H9 (cell line): ENCODE data around the gene TSPAN3. TPM values are rescaled to one million over a fixed set of nuclear protein-coding genes. Genes with fewer than 3 reads are reported as not detected.

ENCODE experiments used
- DNase-seq: peaks from one replicate; pipeline ENCODE4 v3.0.0-alpha.2; 2017
- H2AFZ ChIP-seq: one replicate; pipeline ENCODE4 v1.6.1; 2013; ENCODE audit warnings: mild to moderate bottlenecking, low read length, control low read depth, moderate library complexity
- H2AK5ac ChIP-seq: 2 replicates; pipeline ENCODE4 v1.6.1; 2013; ENCODE audit warnings: low read length, control low read depth, mixed read lengths; ENCODE audit not compliant: insufficient read length
- H2BK120ac ChIP-seq: one replicate; pipeline ENCODE4 v1.6.1; 2013; ENCODE audit warnings: low read depth, mild to moderate bottlenecking, low read length, control low read depth, inconsistent platforms; ENCODE audit not compliant: poor library complexity, severe bottlenecking
- H2BK12ac ChIP-seq: 2 replicates; pipeline ENCODE4 v1.6.1; 2013; ENCODE audit warnings: low read length, control low read depth, mixed read lengths, low read depth; ENCODE audit not compliant: insufficient read length
- H2BK15ac ChIP-seq: 2 replicates; pipeline ENCODE4 v1.6.1; 2013; ENCODE audit warnings: low read depth, low read length, control low read depth
- H2BK20ac ChIP-seq: one replicate; pipeline ENCODE4 v1.6.1; 2013; ENCODE audit warnings: low read depth, mild to moderate bottlenecking, low read length, control low read depth, inconsistent platforms; ENCODE audit not compliant: poor library complexity, severe bottlenecking
- H2BK5ac ChIP-seq: 2 replicates; pipeline ENCODE4 v1.6.1; 2013; ENCODE audit warnings: low read length, control low read depth, mixed read lengths; ENCODE audit not compliant: insufficient read length
- H3K14ac ChIP-seq: 2 replicates; pipeline ENCODE4 v1.6.1; 2013; ENCODE audit warnings: low read length, control low read depth; ENCODE audit not compliant: insufficient read depth
- H3K18ac ChIP-seq: 2 replicates; pipeline ENCODE4 v1.6.1; 2013; ENCODE audit warnings: low read depth, mild to moderate bottlenecking, mixed read lengths, low read length, control low read depth; ENCODE audit not compliant: insufficient read length
- H3K23ac ChIP-seq: 2 replicates; pipeline ENCODE4 v1.6.1; 2013; ENCODE audit warnings: low read length, control low read depth, mixed read lengths, low read depth; ENCODE audit not compliant: insufficient read length
- H3K23me2 ChIP-seq: 2 replicates; pipeline ENCODE4 v1.6.1; 2013; ENCODE audit warnings: low read depth, mild to moderate bottlenecking, mixed read lengths, low read length, control low read depth; ENCODE audit not compliant: insufficient read length, poor library complexity, severe bottlenecking
- H3K27ac ChIP-seq: 2 replicates; pipeline ENCODE4 v1.5.1; 2013; ENCODE audit warnings: low read length, control low read depth, mixed read lengths, low read depth; ENCODE audit not compliant: insufficient read length
- H3K27me3 ChIP-seq: 2 replicates; pipeline ENCODE4 v1.6.1; 2013; ENCODE audit warnings: low read length, control low read depth, inconsistent platforms; ENCODE audit not compliant: insufficient read depth
- H3K4ac ChIP-seq: 2 replicates; pipeline ENCODE4 v1.6.1; 2013; ENCODE audit warnings: low read depth, mild to moderate bottlenecking, control low read depth, inconsistent platforms, low read length, moderate library complexity
- H3K4me1 ChIP-seq: 2 replicates; pipeline ENCODE4 v1.6.1; 2013; ENCODE audit warnings: low read length, control low read depth, inconsistent platforms; ENCODE audit not compliant: insufficient read depth
- H3K4me2 ChIP-seq: 2 replicates; pipeline ENCODE4 v1.6.1; 2013; ENCODE audit warnings: low read length, control low read depth, mixed read lengths; ENCODE audit not compliant: insufficient read length, insufficient read depth
- H3K56ac ChIP-seq: 2 replicates; pipeline ENCODE4 v1.6.1; 2013; ENCODE audit warnings: low read depth, mild to moderate bottlenecking, mixed read lengths, low read length, control low read depth; ENCODE audit not compliant: insufficient read length
- H3K79me1 ChIP-seq: 2 replicates; pipeline ENCODE4 v1.6.1; 2013; ENCODE audit warnings: low read depth, mild to moderate bottlenecking, moderate library complexity, low read length, control low read depth, inconsistent platforms; ENCODE audit not compliant: insufficient read depth, poor library complexity, severe bottlenecking
- H3K79me2 ChIP-seq: 2 replicates; pipeline ENCODE4 v1.6.1; 2013; ENCODE audit warnings: low read length, control low read depth, inconsistent platforms; ENCODE audit not compliant: insufficient read depth
- H3K9ac ChIP-seq: 2 replicates; pipeline ENCODE4 v1.6.1; 2013; ENCODE audit warnings: low read length, control low read depth, mixed read lengths; ENCODE audit not compliant: insufficient read length; ENCODE audit errors: extremely low read depth
- H3K9me3 ChIP-seq: one replicate; pipeline ENCODE4 v1.6.1; 2013; ENCODE audit warnings: low read depth, low read length, inconsistent platforms; ENCODE audit not compliant: control insufficient read depth
- H3T11ph ChIP-seq: one replicate; pipeline ENCODE4 v1.6.1; 2013; ENCODE audit warnings: mild to moderate bottlenecking, low read length, control low read depth, inconsistent platforms
- H4K20me1 ChIP-seq: one replicate; pipeline ENCODE4 v1.6.1; 2013; ENCODE audit not compliant: control insufficient read depth, insufficient read length, insufficient read depth
- H4K5ac ChIP-seq: 2 replicates; pipeline ENCODE4 v1.6.1; 2013; ENCODE audit warnings: low read depth, mild to moderate bottlenecking, mixed read lengths, low read length, control low read depth; ENCODE audit not compliant: insufficient read length
- H4K8ac ChIP-seq: replicated peaks from 2 replicates; pipeline ENCODE4 v1.6.1; 2013; ENCODE audit warnings: low read length, control low read depth, mixed read lengths, low read depth; ENCODE audit not compliant: insufficient read length
- H4K91ac ChIP-seq: 2 replicates; pipeline ENCODE4 v1.6.1; 2013; ENCODE audit warnings: low read depth, mild to moderate bottlenecking, moderate library complexity, mixed read lengths, low read length, control low read depth; ENCODE audit not compliant: insufficient read length
- H3K27ac Mint-ChIP-seq, 3 experiments: 2 replicates in 2 of 3; 3 replicates in 1 of 3; pipeline ENCODE4 v1.8.0; 2020 to 2021; ENCODE audit warnings: mixed read lengths in 3 of 3, mild to moderate bottlenecking in 1 of 3, moderate library complexity in 1 of 3
- H3K27me3 Mint-ChIP-seq: 2 replicates; pipeline ENCODE4 v1.8.0; 2021; ENCODE audit warnings: low read depth, mild to moderate bottlenecking, moderate library complexity, mixed read lengths
- H3K36me3 Mint-ChIP-seq, 3 experiments: 2 replicates in 2 of 3; 3 replicates in 1 of 3; pipeline ENCODE4 v1.8.0; 2020 to 2021; ENCODE audit warnings: low read depth in 3 of 3, mixed read lengths in 3 of 3; ENCODE audit not compliant: insufficient read depth in 1 of 3
- H3K4me1 Mint-ChIP-seq, 2 experiments: 2 replicates each; pipeline ENCODE4 v1.8.0; 2020; ENCODE audit warnings: mixed read lengths in 2 of 2
- H3K4me3 Mint-ChIP-seq, 2 experiments: 2 replicates in 1 of 2; 3 replicates in 1 of 2; pipeline ENCODE4 v1.8.0; 2020 to 2021; ENCODE audit warnings: mild to moderate bottlenecking in 2 of 2, mixed read lengths in 2 of 2, moderate library complexity in 1 of 2
- H3K9me3 Mint-ChIP-seq, 2 experiments: 2 replicates in 1 of 2; 3 replicates in 1 of 2; pipeline ENCODE4 v1.8.0; 2020; ENCODE audit warnings: mild to moderate bottlenecking in 2 of 2, mixed read lengths in 2 of 2, moderate library complexity in 1 of 2
- WGBS: extraction: QIAGEN DNeasy Blood & Tissue Kit; methylation state at CpG from one replicate; pipeline ENCODE4 v1.1.7; 2013; ENCODE audit warnings: missing lambda C conversion rate, low lambda C conversion rate, mixed read lengths; ENCODE audit not compliant: insufficient read length; ENCODE audit errors: extremely low coverage; 5-methylcytosine and 5-hydroxymethylcytosine counted together
- total RNA-seq: library from RNA; stranded (reverse); gene quantifications from 2 replicates; pipeline ENCODE4 v1.2.1, GENCODE V29; 2021
- TF ChIP-seq, protein P1 (sequence below): fragments of 200-600 bp; sonication (generic); conservative IDR thresholded peaks from 3 replicates; pipeline ENCODE4 v1.8.0; 2021; ENCODE audit warnings: antibody characterized with exemption, mild to moderate bottlenecking

TSPAN3 gene
- total RNA-seq, 1 experiment from 2014 or later = 117 TPM

DNA sequence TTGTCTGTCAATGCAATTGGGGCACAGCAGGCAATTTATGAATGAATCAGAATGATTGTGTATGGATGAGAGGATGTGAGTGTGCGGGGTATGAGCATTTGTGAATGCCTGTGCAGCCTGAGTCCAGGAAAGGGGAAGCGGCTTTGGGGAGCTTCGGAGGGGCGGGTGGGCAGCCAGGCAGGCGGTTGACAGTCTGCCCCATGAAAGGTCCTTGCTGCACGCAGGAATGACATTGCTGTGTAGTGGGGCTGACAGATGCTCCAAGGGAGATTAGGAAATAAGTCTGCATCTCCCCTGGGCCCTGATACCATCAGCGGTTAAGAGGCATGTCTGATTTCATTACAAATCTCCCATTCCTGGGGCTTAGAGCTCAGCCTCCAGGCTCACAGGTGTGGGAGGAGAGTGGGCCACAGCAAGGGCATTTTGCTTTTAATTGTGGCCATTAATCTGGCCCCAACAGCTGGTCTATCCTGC lies 26.4 kb upstream of the TSPAN3 start:
- H3K4me1 ChIP-seq = no peaks in the 10 kb centered on the region
- no peak overlapping the region for H3K4ac ChIP-seq
- H3K23ac ChIP-seq = no peak overlapping the region
- H3K79me1 ChIP-seq = no peaks in the 10 kb centered on the region
- no peak overlapping the region for H3K56ac ChIP-seq
- H3K18ac ChIP-seq = no peak overlapping the region
- no peak overlapping the region for H2AFZ ChIP-seq
- no peak overlapping the region for H3T11ph ChIP-seq
- H3K4me2 ChIP-seq = no peak overlapping the region
- peaks cover 8 to 9% of the 10 kb centered on the region in 2 experiments; a peak in 3 of 4 replicates for H3K4me1 Mint-ChIP-seq
- H3K27ac ChIP-seq = no peak overlapping the region
- no peak overlapping the region for H2BK5ac ChIP-seq
- DNase-seq = no peak
- WGBS = no CpG with 5 or more reads among the region's 7 CpGs
- no peak overlapping the region for H2BK20ac ChIP-seq
- H3K36me3 Mint-ChIP-seq = no peaks in the 10 kb centered on the region
- no peak overlapping the region for H3K14ac ChIP-seq
- no peak overlapping the region for H4K5ac ChIP-seq
- no peak overlapping the region for H3K9ac ChIP-seq
- no peak overlapping the region for H4K8ac ChIP-seq
- H2BK12ac ChIP-seq = no peak overlapping the region
- TF ChIP-seq, protein P1, sequence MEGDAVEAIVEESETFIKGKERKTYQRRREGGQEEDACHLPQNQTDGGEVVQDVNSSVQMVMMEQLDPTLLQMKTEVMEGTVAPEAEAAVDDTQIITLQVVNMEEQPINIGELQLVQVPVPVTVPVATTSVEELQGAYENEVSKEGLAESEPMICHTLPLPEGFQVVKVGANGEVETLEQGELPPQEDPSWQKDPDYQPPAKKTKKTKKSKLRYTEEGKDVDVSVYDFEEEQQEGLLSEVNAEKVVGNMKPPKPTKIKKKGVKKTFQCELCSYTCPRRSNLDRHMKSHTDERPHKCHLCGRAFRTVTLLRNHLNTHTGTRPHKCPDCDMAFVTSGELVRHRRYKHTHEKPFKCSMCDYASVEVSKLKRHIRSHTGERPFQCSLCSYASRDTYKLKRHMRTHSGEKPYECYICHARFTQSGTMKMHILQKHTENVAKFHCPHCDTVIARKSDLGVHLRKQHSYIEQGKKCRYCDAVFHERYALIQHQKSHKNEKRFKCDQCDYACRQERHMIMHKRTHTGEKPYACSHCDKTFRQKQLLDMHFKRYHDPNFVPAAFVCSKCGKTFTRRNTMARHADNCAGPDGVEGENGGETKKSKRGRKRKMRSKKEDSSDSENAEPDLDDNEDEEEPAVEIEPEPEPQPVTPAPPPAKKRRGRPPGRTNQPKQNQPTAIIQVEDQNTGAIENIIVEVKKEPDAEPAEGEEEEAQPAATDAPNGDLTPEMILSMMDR = no peak
- H3K79me2 ChIP-seq = no peaks in the 10 kb centered on the region
- no peak overlapping the region for H3K4me3 Mint-ChIP-seq
- H3K9me3 ChIP-seq = no peaks in the 10 kb centered on the region
- H4K20me1 ChIP-seq = no peaks in the 10 kb centered on the region
- no peaks in the 10 kb centered on the region for H3K9me3 Mint-ChIP-seq
- no peaks in the 10 kb centered on the region for H3K23me2 ChIP-seq
- no peak overlapping the region; a peak in 2 of 7 replicates for H3K27ac Mint-ChIP-seq
- no peaks in the 10 kb centered on the region for H3K27me3 ChIP-seq
- no peak overlapping the region for H2AK5ac ChIP-seq
- no peaks in the 10 kb centered on the region; the same call in 1 of the 2 replicates for H3K27me3 Mint-ChIP-seq
- no peak overlapping the region for H4K91ac ChIP-seq
- H2BK120ac ChIP-seq = no peak overlapping the region
- H2BK15ac ChIP-seq = no peak overlapping the region
